ENCODE measurements around the gene ABLIM1.

ABLIM1 gene

GRCh38 chr10:114431414-114432135, 226.5 kb downstream of the ABLIM1 start:
- H4K20me1 ChIP-seq (ENCODE audit: insufficient read depth, low read length) = no peaks in the 10 kb centered on the region
- H3K36me3 ChIP-seq (replicated peaks; ENCODE audit: low read depth, low read length) = no peaks in the 10 kb centered on the region
- no peak overlapping the region for H2AFZ ChIP-seq (ENCODE audit: low read depth, low read length)
- H3K9me3 ChIP-seq (ENCODE audit: insufficient read depth, low read length) = no peaks in the 10 kb centered on the region
- H3K79me2 ChIP-seq (ENCODE audit: low read length) = no peaks in the 10 kb centered on the region
- no peak overlapping the region for H3K4me2 ChIP-seq (ENCODE audit: low read length)
- H3K4me3 ChIP-seq (ENCODE audit: low read length) = no peak overlapping the region
- H3K9ac ChIP-seq (ENCODE audit: low read length) = no peak overlapping the region
- H3K27me3 ChIP-seq (ENCODE audit: low read depth, low read length) = no peaks in the 10 kb centered on the region
- TF ChIP-seq EZH2phosphoT487 (IDR thresholded peaks at IDR 0.05; ENCODE audit: low read depth) (no peak), CTCF (IDR thresholded peaks at IDR 0.05; ENCODE audit: low read depth, low read length) (no peak)
- H3K4me1 ChIP-seq (ENCODE audit: low read length) = no peaks in the 10 kb centered on the region
- H3K27ac ChIP-seq (ENCODE audit: low read length) = no peak overlapping the region

- no peaks in the 10 kb centered on the region for H3K36me3 ChIP-seq (replicated peaks; ENCODE audit: low read depth, low read length)
- H3K4me1 ChIP-seq (ENCODE audit: low read length) = no peaks in the 10 kb centered on the region
- no peaks in the 10 kb centered on the region for H3K9me3 ChIP-seq (ENCODE audit: insufficient read depth, low read length)
- H2AFZ ChIP-seq (ENCODE audit: low read depth, low read length) = no peak overlapping the region
- no peak overlapping the region for H3K9ac ChIP-seq (ENCODE audit: low read length)
- H4K20me1 ChIP-seq (ENCODE audit: insufficient read depth, low read length) = no peaks in the 10 kb centered on the region
- no peak overlapping the region for H3K4me2 ChIP-seq (ENCODE audit: low read length)
- H3K79me2 ChIP-seq (ENCODE audit: low read length) = no peaks in the 10 kb centered on the region
- H3K27me3 ChIP-seq (ENCODE audit: low read depth, low read length) = no peaks in the 10 kb centered on the region
- TF ChIP-seq EZH2phosphoT487 (IDR thresholded peaks at IDR 0.05; ENCODE audit: low read depth) (no peak), CTCF (IDR thresholded peaks at IDR 0.05; ENCODE audit: low read depth, low read length) (no peak)
- H3K27ac ChIP-seq (ENCODE audit: low read length) = no peak overlapping the region
- no peak overlapping the region for H3K4me3 ChIP-seq (ENCODE audit: low read length)
These were observed 227.2 kb downstream of the ABLIM1 start for GRCh38 chr10:114430688-114431413.

DNA sequence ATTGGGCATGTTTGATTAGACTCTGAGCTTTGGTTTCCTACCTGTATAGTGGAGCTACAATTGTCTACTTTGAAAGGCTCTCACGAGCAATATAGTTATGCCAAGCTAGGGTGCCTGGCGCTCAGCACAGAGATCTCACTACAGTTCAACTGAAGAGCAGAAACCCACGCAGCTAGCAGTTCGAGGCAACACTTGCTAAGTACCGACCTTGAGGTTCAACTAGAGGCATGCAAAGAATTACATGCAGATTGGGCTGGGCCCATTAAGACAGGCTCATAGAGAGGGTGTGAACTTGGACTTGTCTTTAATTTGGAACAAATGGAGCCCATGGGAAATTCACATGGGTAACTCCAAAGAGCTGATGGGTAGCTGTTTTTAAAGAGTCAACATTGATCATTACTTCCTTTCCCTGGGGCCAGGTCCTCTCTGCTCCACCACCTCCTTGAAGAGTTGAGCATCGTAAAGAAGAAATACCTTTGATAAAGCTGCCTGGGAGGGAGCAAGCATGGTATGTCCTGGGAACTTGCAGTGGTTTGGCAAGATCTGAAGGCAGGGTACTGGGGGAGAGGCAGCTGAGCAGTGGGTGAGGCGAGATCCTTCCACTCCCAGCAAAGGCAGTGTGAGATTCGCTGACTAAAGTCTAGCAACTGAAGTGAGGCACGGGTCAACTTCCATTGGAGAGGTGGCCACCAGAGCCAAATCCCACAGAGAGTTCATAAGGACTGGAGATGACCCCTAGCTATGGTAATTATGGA, 228.3 kb downstream of the ABLIM1 start:
- Histone ChIP-seq H2AFZ (ENCODE audit: low read depth, low read length) (no peak overlapping the region), H4K20me1 (ENCODE audit: insufficient read depth, low read length) (no peaks in the 10 kb centered on the region), H3K27ac (ENCODE audit: low read length) (no peak overlapping the region), H3K27me3 (ENCODE audit: low read depth, low read length) (no peaks in the 10 kb centered on the region), H3K9me3 (ENCODE audit: insufficient read depth, low read length) (no peaks in the 10 kb centered on the region), H3K36me3 (replicated peaks; ENCODE audit: low read depth, low read length) (no peaks in the 10 kb centered on the region), H3K4me1 (ENCODE audit: low read length) (no peaks in the 10 kb centered on the region), H3K4me3 (ENCODE audit: low read length) (no peak overlapping the region), H3K79me2 (ENCODE audit: low read length) (no peaks in the 10 kb centered on the region), H3K4me2 (ENCODE audit: low read length) (no peak overlapping the region), H3K9ac (ENCODE audit: low read length) (no peak overlapping the region)
- TF ChIP-seq EZH2phosphoT487 (IDR thresholded peaks at IDR 0.05; ENCODE audit: low read depth) (no peak), CTCF (IDR thresholded peaks at IDR 0.05; ENCODE audit: low read depth, low read length) (no peak)
